ENCODE data around the gene CCDC74A. TPM values are rescaled to one million over a fixed set of nuclear protein-coding genes. Genes with fewer than 3 reads are reported as not detected.
"Not testable (repeated sequence)": the region's sequence is repeated elsewhere in the genome, so short reads cannot be mapped to it uniquely, and the experiment has no call there.

CCDC74A gene
- total RNA-seq, 1 experiment from 2014 or later = 1.2 TPM

- H3K9me3 Mint-ChIP-seq (ENCODE audit: low read depth, unreplicated experiment); H3K4me3 Mint-ChIP-seq (ENCODE audit: low read depth, unreplicated experiment); H3K27me3 Mint-ChIP-seq (ENCODE audit: unreplicated experiment); intact Hi-C loops (cut with micrococcal nuclease; ENCODE audit: unreplicated experiment); H3K4me1 Mint-ChIP-seq (ENCODE audit: low read depth, unreplicated experiment); CTCF ChIA-PET; BruUV-seq (replicated peaks); H3K27ac Mint-ChIP-seq (ENCODE audit: unreplicated experiment); DNase-seq: not testable (repeated sequence)
- peaks cover 29% of the 10 kb centered on the region for H3K36me3 Mint-ChIP-seq (ENCODE audit: insufficient read depth, unreplicated experiment)
Observed at GRCh38 chr2:131511969-131512870, 15.5 kb upstream of the CCDC74A start.

GRCh38 chr2:131514408-131515166, 13.1 kb upstream of the CCDC74A start:
- H3K27ac Mint-ChIP-seq (ENCODE audit: unreplicated experiment); BruUV-seq (replicated peaks); H3K9me3 Mint-ChIP-seq (ENCODE audit: low read depth, unreplicated experiment); DNase-seq; H3K4me1 Mint-ChIP-seq (ENCODE audit: low read depth, unreplicated experiment); CTCF ChIA-PET; intact Hi-C loops (cut with micrococcal nuclease; ENCODE audit: unreplicated experiment); H3K4me3 Mint-ChIP-seq (ENCODE audit: low read depth, unreplicated experiment); H3K27me3 Mint-ChIP-seq (ENCODE audit: unreplicated experiment): not testable (repeated sequence)
- peaks cover 12% of the 10 kb centered on the region for H3K36me3 Mint-ChIP-seq (ENCODE audit: insufficient read depth, unreplicated experiment)

- H3K4me3 Mint-ChIP-seq (ENCODE audit: low read depth, unreplicated experiment); intact Hi-C loops (cut with micrococcal nuclease; ENCODE audit: unreplicated experiment); H3K9me3 Mint-ChIP-seq (ENCODE audit: low read depth, unreplicated experiment); H3K4me1 Mint-ChIP-seq (ENCODE audit: low read depth, unreplicated experiment); H3K27ac Mint-ChIP-seq (ENCODE audit: unreplicated experiment); CTCF ChIA-PET; H3K27me3 Mint-ChIP-seq (ENCODE audit: unreplicated experiment); BruUV-seq (replicated peaks); DNase-seq: not testable (repeated sequence)
- peaks cover 16% of the 10 kb centered on the region for H3K36me3 Mint-ChIP-seq (ENCODE audit: insufficient read depth, unreplicated experiment)
Observed at GRCh38 chr2:131515235-131515634, 12.5 kb upstream of the CCDC74A start.

DNA sequence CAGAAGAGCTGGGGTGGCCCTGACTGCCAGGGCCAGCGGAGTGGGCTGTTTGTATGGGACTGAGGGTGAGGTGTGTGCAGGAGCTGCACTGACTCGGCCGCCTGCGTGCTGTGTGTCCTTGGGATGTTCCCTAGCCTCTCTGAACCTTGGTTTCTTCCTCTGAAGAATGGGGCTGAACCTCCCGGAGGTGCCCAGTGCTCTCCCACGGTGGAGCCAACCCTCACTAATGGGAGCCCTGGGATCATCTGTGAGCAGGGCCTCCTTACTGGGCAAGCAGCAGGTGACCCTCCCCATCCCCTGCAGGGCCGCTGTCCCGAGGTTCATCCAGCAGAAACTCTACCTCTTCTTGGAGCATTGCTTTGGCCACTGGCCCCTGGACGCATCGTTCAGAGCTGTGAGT, 11.7 kb upstream of the CCDC74A start:
- no peaks in the 10 kb centered on the region for H3K9me3 Mint-ChIP-seq (ENCODE audit: low read depth, unreplicated experiment)
- no peak for DNase-seq
- no peak overlapping the region for H3K27ac Mint-ChIP-seq (ENCODE audit: unreplicated experiment)
- no TSS peak for BruUV-seq (replicated peaks)
- no peak for TF ChIP-seq CTCF (IDR thresholded peaks at IDR 0.05; ENCODE audit: unreplicated experiment)
- H3K4me1 Mint-ChIP-seq (ENCODE audit: low read depth, unreplicated experiment) = no peaks in the 10 kb centered on the region
- H3K36me3 Mint-ChIP-seq (ENCODE audit: insufficient read depth, unreplicated experiment) = peaks cover 19% of the 10 kb centered on the region
- no peaks in the 10 kb centered on the region for H3K27me3 Mint-ChIP-seq (ENCODE audit: unreplicated experiment)
- intact Hi-C loops (cut with micrococcal nuclease; ENCODE audit: unreplicated experiment) = no loop called here
- H3K4me3 Mint-ChIP-seq (ENCODE audit: low read depth, unreplicated experiment) = no peak overlapping the region
- CTCF ChIA-PET = no interaction called here

DNA sequence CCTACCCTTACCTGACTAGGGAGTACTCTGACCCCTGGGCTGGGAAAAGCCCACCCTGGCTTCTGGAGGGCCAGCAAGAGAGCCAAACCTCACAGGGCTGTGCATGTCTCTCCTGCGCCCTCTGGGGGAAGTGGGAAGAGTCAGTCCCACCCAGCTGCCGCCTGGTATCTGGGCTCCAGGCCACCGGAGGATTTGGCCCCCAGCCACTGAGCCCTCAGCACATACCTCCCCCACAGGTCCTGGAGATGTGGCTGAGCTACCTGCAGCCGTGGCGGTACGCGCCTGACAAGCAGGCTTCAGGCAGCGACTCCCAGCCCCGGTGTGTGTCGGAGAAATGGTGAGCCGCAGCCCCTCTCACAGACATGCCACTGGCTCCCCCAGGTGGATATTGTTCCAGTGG, 11.1 kb upstream of the CCDC74A start:
- CTCF ChIA-PET = not testable (repeated sequence)
- H3K36me3 Mint-ChIP-seq (ENCODE audit: insufficient read depth, unreplicated experiment) = peaks cover 19% of the 10 kb centered on the region
- peak; percentile 13 for DNase-seq

GRCh38 chr2:131517106-131517831, 10.4 kb upstream of the CCDC74A start:
- H3K36me3 Mint-ChIP-seq (ENCODE audit: insufficient read depth, unreplicated experiment) = peaks cover 22% of the 10 kb centered on the region
- intact Hi-C loops (cut with micrococcal nuclease; ENCODE audit: unreplicated experiment) = no loop called here
- no peak overlapping the region for H3K27ac Mint-ChIP-seq (ENCODE audit: unreplicated experiment)
- no peaks in the 10 kb centered on the region for H3K9me3 Mint-ChIP-seq (ENCODE audit: low read depth, unreplicated experiment)
- DNase-seq = no peak
- no peaks in the 10 kb centered on the region for H3K4me1 Mint-ChIP-seq (ENCODE audit: low read depth, unreplicated experiment)
- H3K27me3 Mint-ChIP-seq (ENCODE audit: unreplicated experiment) = no peaks in the 10 kb centered on the region
- BruUV-seq (replicated peaks) = no TSS peak
- no peak for TF ChIP-seq CTCF (IDR thresholded peaks at IDR 0.05; ENCODE audit: unreplicated experiment)
- H3K4me3 Mint-ChIP-seq (ENCODE audit: low read depth, unreplicated experiment) = no peak overlapping the region
- CTCF ChIA-PET = no interaction called here

More for the DNA sequence above, 11.1 kb upstream of the CCDC74A start:
- H3K4me1 Mint-ChIP-seq (ENCODE audit: low read depth, unreplicated experiment); H3K27ac Mint-ChIP-seq (ENCODE audit: unreplicated experiment); H3K9me3 Mint-ChIP-seq (ENCODE audit: low read depth, unreplicated experiment); H3K27me3 Mint-ChIP-seq (ENCODE audit: unreplicated experiment); BruUV-seq (replicated peaks); H3K4me3 Mint-ChIP-seq (ENCODE audit: low read depth, unreplicated experiment); intact Hi-C loops (cut with micrococcal nuclease; ENCODE audit: unreplicated experiment): not testable (repeated sequence)

DNA sequence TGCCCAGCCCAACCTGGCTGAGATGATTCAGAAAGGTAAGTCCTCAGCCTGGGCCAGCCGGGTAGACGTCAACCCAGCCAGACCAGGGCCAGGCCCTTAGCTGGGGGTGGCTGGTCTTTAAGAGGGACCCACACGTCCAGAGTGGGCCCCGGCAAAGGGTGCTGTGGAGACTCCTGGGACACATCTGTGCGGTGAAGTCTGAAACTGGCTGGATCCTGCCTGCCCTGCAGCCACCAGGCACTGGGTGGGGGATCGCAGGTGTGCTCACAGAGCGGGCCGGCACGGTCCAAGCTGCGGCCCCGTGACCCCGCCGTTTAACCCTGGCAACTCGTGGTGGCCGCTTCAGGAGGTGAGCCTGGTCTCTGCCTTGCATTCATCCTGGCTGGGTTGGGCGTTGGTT, 9.8 kb upstream of the CCDC74A start:
- CTCF ChIA-PET; H3K9me3 Mint-ChIP-seq (ENCODE audit: low read depth, unreplicated experiment); H3K27ac Mint-ChIP-seq (ENCODE audit: unreplicated experiment); H3K4me1 Mint-ChIP-seq (ENCODE audit: low read depth, unreplicated experiment); intact Hi-C loops (cut with micrococcal nuclease; ENCODE audit: unreplicated experiment); H3K27me3 Mint-ChIP-seq (ENCODE audit: unreplicated experiment); DNase-seq; BruUV-seq (replicated peaks); H3K4me3 Mint-ChIP-seq (ENCODE audit: low read depth, unreplicated experiment): not testable (repeated sequence)
- peaks cover 17% of the 10 kb centered on the region for H3K36me3 Mint-ChIP-seq (ENCODE audit: insufficient read depth, unreplicated experiment)

- H3K4me1 Mint-ChIP-seq (ENCODE audit: low read depth, unreplicated experiment); H3K27me3 Mint-ChIP-seq (ENCODE audit: unreplicated experiment); intact Hi-C loops (cut with micrococcal nuclease; ENCODE audit: unreplicated experiment): not testable (repeated sequence)
Observed at GRCh38 chr2:131518531-131518930, 9.2 kb upstream of the CCDC74A start.

More at GRCh38 chr2:131518531-131518930, 9.2 kb upstream of the CCDC74A start:
- DNase-seq; CTCF ChIA-PET; H3K27ac Mint-ChIP-seq (ENCODE audit: unreplicated experiment); BruUV-seq (replicated peaks); H3K9me3 Mint-ChIP-seq (ENCODE audit: low read depth, unreplicated experiment); H3K4me3 Mint-ChIP-seq (ENCODE audit: low read depth, unreplicated experiment): not testable (repeated sequence)
- H3K36me3 Mint-ChIP-seq (ENCODE audit: insufficient read depth, unreplicated experiment) = peaks cover 12% of the 10 kb centered on the region

Data from Calu3 (cell line).